Ovary (tissue), 3 donors: ENCODE data around the gene RBKS.

Experiments used
- POLR2A ChIP-seq: fragments of 450-650 bp; IDR thresholded peaks from one replicate; pipeline ENCODE4 v1.6.1; 2017; ENCODE audit warnings: antibody characterized with exemption, mild to moderate bottlenecking, moderate library complexity
- TF ChIP-seq, protein P1 (sequence below), 3 donors: fragments of 450-650 bp in 2 of 3; fragments of 200-600 bp in 1 of 3; IDR thresholded peaks; one replicate each; pipeline versions ENCODE4 v1.5.1 to v1.8.0; 2016 to 2022; ENCODE audit warnings: antibody characterized with exemption in 3 of 3, mild to moderate bottlenecking in 1 of 3
- donor health status: DM: no; HTN: no; CAD: no.

DNA sequence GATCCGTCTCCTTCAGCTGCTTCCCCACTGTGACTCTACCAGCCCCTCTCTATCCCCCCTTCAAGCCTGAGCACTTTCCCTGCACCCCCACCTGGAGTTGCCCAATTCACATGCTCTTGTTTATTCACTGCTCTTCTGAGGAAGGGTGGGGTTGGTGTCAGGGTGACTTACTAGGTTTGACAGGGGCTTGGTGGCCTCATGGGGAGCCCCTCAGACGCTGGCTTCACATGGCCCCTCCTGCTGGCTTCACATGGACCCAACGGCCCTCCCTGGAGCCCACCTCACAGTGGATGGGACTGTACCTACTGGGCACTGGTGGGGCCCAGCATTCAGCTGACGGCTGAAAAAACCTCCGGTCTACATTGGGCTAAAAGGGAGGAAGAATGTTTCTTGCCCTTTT is 135.4 kb downstream of the RBKS start:
- TF ChIP-seq, protein P1, sequence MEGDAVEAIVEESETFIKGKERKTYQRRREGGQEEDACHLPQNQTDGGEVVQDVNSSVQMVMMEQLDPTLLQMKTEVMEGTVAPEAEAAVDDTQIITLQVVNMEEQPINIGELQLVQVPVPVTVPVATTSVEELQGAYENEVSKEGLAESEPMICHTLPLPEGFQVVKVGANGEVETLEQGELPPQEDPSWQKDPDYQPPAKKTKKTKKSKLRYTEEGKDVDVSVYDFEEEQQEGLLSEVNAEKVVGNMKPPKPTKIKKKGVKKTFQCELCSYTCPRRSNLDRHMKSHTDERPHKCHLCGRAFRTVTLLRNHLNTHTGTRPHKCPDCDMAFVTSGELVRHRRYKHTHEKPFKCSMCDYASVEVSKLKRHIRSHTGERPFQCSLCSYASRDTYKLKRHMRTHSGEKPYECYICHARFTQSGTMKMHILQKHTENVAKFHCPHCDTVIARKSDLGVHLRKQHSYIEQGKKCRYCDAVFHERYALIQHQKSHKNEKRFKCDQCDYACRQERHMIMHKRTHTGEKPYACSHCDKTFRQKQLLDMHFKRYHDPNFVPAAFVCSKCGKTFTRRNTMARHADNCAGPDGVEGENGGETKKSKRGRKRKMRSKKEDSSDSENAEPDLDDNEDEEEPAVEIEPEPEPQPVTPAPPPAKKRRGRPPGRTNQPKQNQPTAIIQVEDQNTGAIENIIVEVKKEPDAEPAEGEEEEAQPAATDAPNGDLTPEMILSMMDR (IDR thresholded peaks at IDR 0.05) = no peak
- TF ChIP-seq POLR2A = no peak
